A549 (cell line): ENCODE data around the gene HOXA7. TPM values are rescaled to one million over a fixed set of nuclear protein-coding genes. Genes with fewer than 3 reads are reported as not detected.

ENCODE experiments used
- ATAC-seq, 2 experiments: fragments of 200-7000 bp in 1 of 2; fragments of >200 bp in 1 of 2; cut with Nextera tagmentation in 1 of 2; cut with Tn5 transposase in 1 of 2; 3 replicates each; pipeline versions ENCODE4 v1.8.0 to v1.9.1; 2018 to 2020; ENCODE audit warnings: mild to moderate bottlenecking in 1 of 2, moderate library complexity in 1 of 2
- CTCF ChIA-PET: fragments of 300-600 bp; sonication (Branson Sonifier 250); formaldehyde crosslinking; extraction: SDS; loops from one replicate; lab custom pipeline; 2021; ENCODE audit warnings: antibody characterized with exemption, inconsistent platforms; lab: Yijun Ruan, JAX
- POLR2A ChIA-PET: fragments of 350-600 bp; formaldehyde crosslinking; extraction: SDS; loops from one replicate; lab custom pipeline; 2021; ENCODE audit warnings: antibody characterized with exemption, inconsistent platforms; lab: Yijun Ruan, JAX
- DNase-seq, 2 experiments: peaks; one replicate each; pipeline versions ENCODE4 v3.0.0 to v3.0.0-alpha.2; 2011 to 2016; ENCODE audit warnings: low read depth in 1 of 2, low spot score in 1 of 2
- FAIRE-seq: peaks from 2 replicates; lab custom pipeline; 2011; peaks lifted over from hg19 to GRCh38; lab: Jason Lieb, UNC
- H3K27ac ChIP-seq, 2 experiments: fragments of >200 bp; sonication (Bioruptor Twin); formaldehyde crosslinking; 3 replicates each; pipeline ENCODE4 v1.5.1; 2016 to 2017
- H3K4me1 ChIP-seq: fragments of >200 bp; sonication (Bioruptor Twin); formaldehyde crosslinking; 3 replicates; pipeline ENCODE4 v1.6.1; 2016
- H3K4me2 ChIP-seq: fragments of >200 bp; sonication (Bioruptor Twin); formaldehyde crosslinking; 3 replicates; pipeline ENCODE4 v1.6.1; 2016
- H3K4me3 ChIP-seq: fragments of >200 bp; sonication (Bioruptor Twin); formaldehyde crosslinking; 3 replicates; pipeline ENCODE4 v1.5.1; 2016
- H3K9me3 ChIP-seq: fragments of >200 bp; sonication (Bioruptor Twin); formaldehyde crosslinking; 3 replicates; pipeline ENCODE4 v1.6.1; 2016
- CBX2 ChIP-seq: fragments of 200-600 bp; sonication (generic); IDR thresholded peaks from 2 replicates; pipeline ENCODE4 v1.6.1; 2016; ENCODE audit warnings: low read depth, mild to moderate bottlenecking, borderline replicate concordance
- CEBPB ChIP-seq, 2 experiments: fragments of >200 bp in 1 of 2; sonication (Bioruptor Twin) in 1 of 2; formaldehyde crosslinking in 1 of 2; IDR thresholded peaks; 2 replicates each; pipeline ENCODE4 v1.6.1; 2012 to 2016
- EHF ChIP-seq: fragments of 250-450 bp; sonication (Bioruptor Pico); IDR thresholded peaks from 2 replicates; pipeline ENCODE4 v1.5.0; 2020; ENCODE audit warnings: mild to moderate bottlenecking
- EHMT2 ChIP-seq: fragments of 200-600 bp; sonication (generic); IDR thresholded peaks from 2 replicates; pipeline ENCODE4 v1.6.1; 2016; ENCODE audit warnings: antibody characterized with exemption, low read depth, mild to moderate bottlenecking, moderate library complexity
- EP300 ChIP-seq, 2 experiments: fragments of >200 bp; sonication (Bioruptor Twin); formaldehyde crosslinking; IDR thresholded peaks; 2 replicates in 1 of 2; 3 replicates in 1 of 2; pipeline ENCODE4 v1.6.1; 2016 to 2017
- GATA3 ChIP-seq: IDR thresholded peaks from 2 replicates; pipeline ENCODE4 v1.6.1; 2012; ENCODE audit warnings: borderline replicate concordance
- HDAC2 ChIP-seq: fragments of 200-600 bp; sonication (generic); IDR thresholded peaks from 2 replicates; pipeline ENCODE4 v1.6.1; 2016
- HEYL ChIP-seq: fragments of 250-450 bp; sonication (Bioruptor Pico); IDR thresholded peaks from 2 replicates; pipeline ENCODE4 v1.8.0; 2021; ENCODE audit warnings: mild to moderate bottlenecking, moderate library complexity
- HOXB13 ChIP-seq: fragments of 250-450 bp; sonication (Bioruptor Pico); IDR thresholded peaks from 2 replicates; pipeline ENCODE4 v1.5.0; 2020; ENCODE audit warnings: low read depth, mild to moderate bottlenecking, moderate library complexity
- MAZ ChIP-seq: fragments of 150-350 bp; IDR thresholded peaks from 2 replicates; pipeline ENCODE4 v1.6.1; 2014; ENCODE audit warnings: antibody characterized with exemption, low read depth, low read length, borderline replicate concordance
- MYC ChIP-seq: IDR thresholded peaks from 2 replicates; pipeline ENCODE4 v1.6.1; 2012; ENCODE audit warnings: mild to moderate bottlenecking, inconsistent platforms, low read length, improper control_type of control experiment, borderline replicate concordance
- NPAS2 ChIP-seq: fragments of 250-450 bp; sonication (Bioruptor Pico); IDR thresholded peaks from 2 replicates; pipeline ENCODE4 v1.8.0; 2022; ENCODE audit warnings: mild to moderate bottlenecking, moderate library complexity, borderline replicate concordance
- NR3C1 ChIP-seq: fragments of >200 bp; sonication (Bioruptor Twin); formaldehyde crosslinking; IDR thresholded peaks from 3 replicates; pipeline ENCODE4 v1.6.1; 2017
- PHF8 ChIP-seq: fragments of 200-600 bp; sonication (generic); IDR thresholded peaks from 2 replicates; pipeline ENCODE4 v1.6.1; 2016; ENCODE audit warnings: low read depth, mild to moderate bottlenecking, antibody characterized with exemption, moderate library complexity, borderline replicate concordance
- POLR2A ChIP-seq: IDR thresholded peaks from 2 replicates; pipeline ENCODE4 v1.6.1; 2012; ENCODE audit warnings: mild to moderate bottlenecking, low read length
- POLR2AphosphoS2 ChIP-seq: conservative IDR thresholded peaks from 2 replicates; pipeline ENCODE4 v1.6.1; 2012; ENCODE audit warnings: low read length, improper control_type of control experiment, inconsistent platforms
- RARB ChIP-seq: fragments of 250-450 bp; sonication (Bioruptor Pico); IDR thresholded peaks from 2 replicates; pipeline ENCODE4 v1.8.0; 2021; ENCODE audit warnings: mild to moderate bottlenecking, moderate library complexity
- RCOR1 ChIP-seq: fragments of 150-350 bp; IDR thresholded peaks from 2 replicates; pipeline ENCODE4 v1.6.1; 2014; ENCODE audit warnings: antibody characterized with exemption, low read length, low read depth
- RFX5 ChIP-seq: fragments of 450-650 bp; IDR thresholded peaks from 2 replicates; pipeline ENCODE4 v1.7.1; 2014; ENCODE audit warnings: antibody characterized with exemption, mild to moderate bottlenecking, moderate library complexity
- SREBF2 ChIP-seq: fragments of 450-650 bp; IDR thresholded peaks from 2 replicates; pipeline ENCODE4 v1.6.1; 2014; ENCODE audit warnings: mild to moderate bottlenecking, moderate library complexity
- TFCP2L1 ChIP-seq: fragments of 250-450 bp; sonication (Bioruptor Pico); IDR thresholded peaks from 2 replicates; pipeline ENCODE4 v1.5.0; 2021; ENCODE audit warnings: mild to moderate bottlenecking
- ZC3H11A ChIP-seq: fragments of 450-650 bp; IDR thresholded peaks from 2 replicates; pipeline ENCODE4 v1.6.1; 2014; ENCODE audit warnings: antibody characterized with exemption, mild to moderate bottlenecking
- ZFP36 ChIP-seq: fragments of 450-650 bp; IDR thresholded peaks from 2 replicates; pipeline ENCODE4 v1.6.1; 2014; ENCODE audit warnings: borderline replicate concordance; ENCODE audit not compliant: partially characterized antibody
- WGBS: methylation state at CpG from one replicate; pipeline ENCODE4 v1.1.6; 2017; ENCODE audit errors: missing lambda C conversion rate; 5-methylcytosine and 5-hydroxymethylcytosine counted together
- polyA plus RNA-seq, 4 experiments: library from polyadenylated mRNA; depleted of rRNA in 3 of 4; stranded (reverse); fragments of >200 nt; fragmentation: RNase III in 1 of 4; extraction: RNeasy Plus Mini Kit Qiagen cat#74134 plus additional on column Dnase treatment in 1 of 4; gene quantifications; 2 replicates in 3 of 4; 3 replicates in 1 of 4; pipeline ENCODE4 v1.2.3, GENCODE V29; 2011 to 2017
- TF ChIP-seq, protein P1 (sequence below): fragments of 250-450 bp; sonication (Bioruptor Pico); IDR thresholded peaks from 2 replicates; pipeline ENCODE4 v1.5.0; 2021; ENCODE audit warnings: mild to moderate bottlenecking, moderate library complexity, borderline replicate concordance
- TF ChIP-seq, protein P2 (sequence below): fragments of >200 bp; sonication (Bioruptor Twin); formaldehyde crosslinking; IDR thresholded peaks from 2 replicates; pipeline ENCODE4 v1.6.1; 2016
- TF ChIP-seq, protein P3 (sequence below): fragments of 200-600 bp; sonication (generic); IDR thresholded peaks from 2 replicates; pipeline ENCODE4 v1.6.1; 2016; ENCODE audit warnings: antibody characterized with exemption, mild to moderate bottlenecking, moderate library complexity
- TF ChIP-seq, protein P4 (sequence below): fragments of 450-650 bp; IDR thresholded peaks from 2 replicates; pipeline ENCODE4 v1.6.1; 2014; ENCODE audit warnings: antibody characterized with exemption
- TF ChIP-seq, protein P5 (sequence below): fragments of 250-450 bp; sonication (Bioruptor Pico); IDR thresholded peaks from 2 replicates; pipeline ENCODE4 v1.5.0; 2020; ENCODE audit warnings: low read depth, mild to moderate bottlenecking, moderate library complexity
- TF ChIP-seq, protein P6 (sequence below): IDR thresholded peaks from 2 replicates; pipeline ENCODE4 v1.6.1; 2012

The HOXA7 gene
- polyA plus RNA-seq, 2 of the 4 experiments (the other 2 are of a cell fraction) = 4.1 to 4.8 TPM

DNA sequence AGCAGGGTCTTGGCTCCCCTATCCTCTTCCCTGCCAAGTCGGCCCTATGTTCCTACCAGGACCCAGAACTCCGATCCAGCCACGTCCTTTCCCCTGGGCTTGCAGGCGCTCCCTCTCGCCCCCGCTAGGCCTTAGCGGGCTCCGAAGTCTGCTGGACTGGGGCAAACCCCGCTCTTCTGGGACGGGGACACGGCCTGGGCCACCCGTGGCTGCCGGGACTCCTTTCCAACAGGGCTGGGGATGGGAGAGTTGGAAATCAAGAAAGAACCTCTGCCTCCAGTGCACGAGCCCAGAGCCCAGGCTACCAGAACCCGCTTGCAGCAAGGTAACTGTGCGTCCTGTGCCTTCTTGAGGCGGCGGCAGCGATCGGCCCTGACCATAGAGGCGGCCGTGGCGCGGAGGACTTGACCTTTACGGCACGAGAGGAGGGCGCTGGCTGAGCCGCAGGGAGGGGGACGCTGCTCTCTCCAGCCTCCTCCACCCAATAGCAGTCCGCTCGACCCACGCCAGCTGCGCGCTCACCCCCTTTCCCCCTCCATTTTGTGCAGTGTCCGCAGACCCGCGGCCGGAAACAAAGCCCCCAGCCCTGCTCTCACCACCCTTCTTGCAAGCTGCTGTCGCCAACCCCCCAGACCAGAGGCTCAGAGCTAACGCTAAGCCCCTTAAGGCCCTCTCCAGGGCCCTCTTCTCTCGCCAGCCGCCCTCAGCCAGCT lies 35.5 kb upstream of the HOXA7 start (continued):
- TF ChIP-seq SREBF2 = no peak

DNA sequence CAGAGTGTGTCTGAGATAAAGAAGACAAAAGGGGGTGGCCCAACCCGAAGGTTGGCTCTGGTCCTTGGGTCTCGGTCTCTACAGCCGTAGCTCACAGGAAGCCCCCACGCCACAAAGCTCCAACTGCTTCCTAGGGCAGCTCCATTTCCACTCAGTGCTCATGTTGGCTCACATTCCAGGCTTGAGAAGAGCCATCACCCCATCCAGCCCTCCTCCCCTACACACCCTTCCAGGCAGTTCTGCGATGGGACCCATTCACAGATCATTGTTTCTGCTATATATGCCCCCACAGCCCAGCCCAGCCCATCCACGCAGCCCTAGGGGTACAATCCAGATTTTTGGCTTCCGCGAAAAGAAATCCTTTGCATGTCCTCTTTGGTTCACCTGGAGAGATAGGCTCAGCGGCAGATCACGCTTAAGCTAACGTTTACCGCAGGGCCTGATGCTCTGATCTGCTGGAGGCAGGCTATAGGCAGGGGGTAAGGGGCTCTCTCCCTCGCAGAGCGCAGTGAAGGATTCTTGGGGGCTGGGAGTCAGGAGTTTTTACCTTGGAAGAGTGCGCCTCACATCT lies 34.8 kb upstream of the HOXA7 start:
- H3K4me3 ChIP-seq = no peak overlapping the region
- no peak overlapping the region for H3K4me2 ChIP-seq
- 91% methylated on average over 15 of the region's 15 CpGs for WGBS

DNA sequence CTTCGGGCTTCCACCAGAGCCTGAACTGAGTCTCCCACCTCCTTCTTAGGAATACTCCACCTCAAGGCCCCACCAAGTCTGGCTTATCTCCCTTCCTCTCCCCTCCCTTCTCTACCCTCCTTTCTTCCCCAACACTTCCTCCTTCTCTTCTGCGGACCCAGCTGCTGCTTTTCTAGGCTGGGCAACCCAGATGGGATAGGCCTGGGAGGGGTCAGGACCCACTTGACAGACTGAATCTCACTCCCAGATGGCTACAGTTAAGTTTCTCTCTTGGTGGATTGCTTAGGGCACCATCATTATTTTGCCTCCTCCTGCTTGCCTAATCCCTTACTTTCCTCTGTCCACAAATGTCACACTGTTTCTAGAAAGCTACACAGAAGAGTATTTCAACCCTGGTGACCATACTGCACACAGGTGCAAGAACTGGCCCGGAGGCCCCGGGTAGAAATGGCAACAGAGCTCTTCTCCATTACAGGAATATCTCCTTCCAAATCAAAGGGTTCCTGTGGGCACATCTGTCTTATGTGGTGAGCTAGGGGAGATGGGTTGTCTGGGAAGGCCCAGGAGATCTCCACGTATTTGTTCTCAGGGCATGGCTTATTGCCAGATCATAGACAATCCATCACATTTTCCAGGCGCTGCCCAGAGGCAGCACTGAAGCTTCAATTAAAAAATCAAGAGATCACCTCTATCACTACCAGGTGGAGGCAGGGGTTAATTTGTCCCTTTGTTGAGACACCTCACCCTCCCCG lies 33.7 kb upstream of the HOXA7 start:
- FAIRE-seq (no peak), DNase-seq (no peak), ATAC-seq (no peak)
- 76% methylated on average over 7 of the region's 7 CpGs for WGBS
- ChIA-PET POLR2A (no interaction called here), CTCF (interaction anchor here (0.8 to 3.8 kb wide), 9 partner anchors 9 to 906 kb away, joined by 3 to 30 read pairs (median 4); partner anchors contain the start of gene HOXA13)
- Histone ChIP-seq H3K4me2 (no peak overlapping the region), H3K9me3 (no peaks in the 10 kb centered on the region), H3K4me1 (peaks cover 6% of the 10 kb centered on the region; the same call in 1 of the 3 replicates), H3K27ac (no peak overlapping the region), H3K4me3 (no peak overlapping the region)
- no peak for TF ChIP-seq HEYL (CRISPR knock-in tag)
- TF ChIP-seq POLR2AphosphoS2 = no peak
- TF ChIP-seq CBX2 = no peak
- no peak for TF ChIP-seq HDAC2
- TF ChIP-seq, protein P1, sequence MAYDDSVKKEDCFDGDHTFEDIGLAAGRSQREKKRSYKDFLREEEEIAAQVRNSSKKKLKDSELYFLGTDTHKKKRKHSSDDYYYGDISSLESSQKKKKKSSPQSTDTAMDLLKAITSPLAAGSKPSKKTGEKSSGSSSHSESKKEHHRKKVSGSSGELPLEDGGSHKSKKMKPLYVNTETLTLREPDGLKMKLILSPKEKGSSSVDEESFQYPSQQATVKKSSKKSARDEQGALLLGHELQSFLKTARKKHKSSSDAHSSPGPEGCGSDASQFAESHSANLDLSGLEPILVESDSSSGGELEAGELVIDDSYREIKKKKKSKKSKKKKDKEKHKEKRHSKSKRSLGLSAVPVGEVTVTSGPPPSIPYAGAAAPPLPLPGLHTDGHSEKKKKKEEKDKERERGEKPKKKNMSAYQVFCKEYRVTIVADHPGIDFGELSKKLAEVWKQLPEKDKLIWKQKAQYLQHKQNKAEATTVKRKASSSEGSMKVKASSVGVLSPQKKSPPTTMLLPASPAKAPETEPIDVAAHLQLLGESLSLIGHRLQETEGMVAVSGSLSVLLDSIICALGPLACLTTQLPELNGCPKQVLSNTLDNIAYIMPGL (CRISPR knock-in tag) = no peak
- no peak for TF ChIP-seq TFCP2L1 (CRISPR knock-in tag)
- no peak for TF ChIP-seq ZFP36
- TF ChIP-seq RFX5 = no peak
- no peak for TF ChIP-seq EHMT2
- TF ChIP-seq, protein P2, sequence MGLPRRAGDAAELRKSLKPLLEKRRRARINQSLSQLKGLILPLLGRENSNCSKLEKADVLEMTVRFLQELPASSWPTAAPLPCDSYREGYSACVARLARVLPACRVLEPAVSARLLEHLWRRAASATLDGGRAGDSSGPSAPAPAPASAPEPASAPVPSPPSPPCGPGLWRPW = no peak
- no peak for TF ChIP-seq MYC
- TF ChIP-seq GATA3 = no peak

More for the DNA sequence above, 34.8 kb upstream of the HOXA7 start:
- POLR2A ChIA-PET = no interaction called here
- DNase-seq = no peak
- TF ChIP-seq, protein P3, sequence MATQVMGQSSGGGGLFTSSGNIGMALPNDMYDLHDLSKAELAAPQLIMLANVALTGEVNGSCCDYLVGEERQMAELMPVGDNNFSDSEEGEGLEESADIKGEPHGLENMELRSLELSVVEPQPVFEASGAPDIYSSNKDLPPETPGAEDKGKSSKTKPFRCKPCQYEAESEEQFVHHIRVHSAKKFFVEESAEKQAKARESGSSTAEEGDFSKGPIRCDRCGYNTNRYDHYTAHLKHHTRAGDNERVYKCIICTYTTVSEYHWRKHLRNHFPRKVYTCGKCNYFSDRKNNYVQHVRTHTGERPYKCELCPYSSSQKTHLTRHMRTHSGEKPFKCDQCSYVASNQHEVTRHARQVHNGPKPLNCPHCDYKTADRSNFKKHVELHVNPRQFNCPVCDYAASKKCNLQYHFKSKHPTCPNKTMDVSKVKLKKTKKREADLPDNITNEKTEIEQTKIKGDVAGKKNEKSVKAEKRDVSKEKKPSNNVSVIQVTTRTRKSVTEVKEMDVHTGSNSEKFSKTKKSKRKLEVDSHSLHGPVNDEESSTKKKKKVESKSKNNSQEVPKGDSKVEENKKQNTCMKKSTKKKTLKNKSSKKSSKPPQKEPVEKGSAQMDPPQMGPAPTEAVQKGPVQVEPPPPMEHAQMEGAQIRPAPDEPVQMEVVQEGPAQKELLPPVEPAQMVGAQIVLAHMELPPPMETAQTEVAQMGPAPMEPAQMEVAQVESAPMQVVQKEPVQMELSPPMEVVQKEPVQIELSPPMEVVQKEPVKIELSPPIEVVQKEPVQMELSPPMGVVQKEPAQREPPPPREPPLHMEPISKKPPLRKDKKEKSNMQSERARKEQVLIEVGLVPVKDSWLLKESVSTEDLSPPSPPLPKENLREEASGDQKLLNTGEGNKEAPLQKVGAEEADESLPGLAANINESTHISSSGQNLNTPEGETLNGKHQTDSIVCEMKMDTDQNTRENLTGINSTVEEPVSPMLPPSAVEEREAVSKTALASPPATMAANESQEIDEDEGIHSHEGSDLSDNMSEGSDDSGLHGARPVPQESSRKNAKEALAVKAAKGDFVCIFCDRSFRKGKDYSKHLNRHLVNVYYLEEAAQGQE = no peak
- TF ChIP-seq EP300 (IDR thresholded peaks at IDR 0.05) (no peak), RCOR1 (no peak), ZFP36 (no peak), RARB (CRISPR knock-in tag) (no peak), POLR2A (no peak), NR3C1 (no peak), PHF8 (no peak), CEBPB (IDR thresholded peaks at IDR 0.05) (no peak), SREBF2 (no peak), MAZ (no peak), RFX5 (no peak), EHF (CRISPR knock-in tag) (no peak), ZC3H11A (no peak), NPAS2 (CRISPR knock-in tag) (no peak), HOXB13 (CRISPR knock-in tag) (no peak)
- TF ChIP-seq, protein P4, sequence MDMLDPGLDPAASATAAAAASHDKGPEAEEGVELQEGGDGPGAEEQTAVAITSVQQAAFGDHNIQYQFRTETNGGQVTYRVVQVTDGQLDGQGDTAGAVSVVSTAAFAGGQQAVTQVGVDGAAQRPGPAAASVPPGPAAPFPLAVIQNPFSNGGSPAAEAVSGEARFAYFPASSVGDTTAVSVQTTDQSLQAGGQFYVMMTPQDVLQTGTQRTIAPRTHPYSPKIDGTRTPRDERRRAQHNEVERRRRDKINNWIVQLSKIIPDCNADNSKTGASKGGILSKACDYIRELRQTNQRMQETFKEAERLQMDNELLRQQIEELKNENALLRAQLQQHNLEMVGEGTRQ = no peak
- TF ChIP-seq, protein P5, sequence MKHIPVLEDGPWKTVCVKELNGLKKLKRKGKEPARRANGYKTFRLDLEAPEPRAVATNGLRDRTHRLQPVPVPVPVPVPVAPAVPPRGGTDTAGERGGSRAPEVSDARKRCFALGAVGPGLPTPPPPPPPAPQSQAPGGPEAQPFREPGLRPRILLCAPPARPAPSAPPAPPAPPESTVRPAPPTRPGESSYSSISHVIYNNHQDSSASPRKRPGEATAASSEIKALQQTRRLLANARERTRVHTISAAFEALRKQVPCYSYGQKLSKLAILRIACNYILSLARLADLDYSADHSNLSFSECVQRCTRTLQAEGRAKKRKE = no peak
- TF ChIP-seq, protein P6, sequence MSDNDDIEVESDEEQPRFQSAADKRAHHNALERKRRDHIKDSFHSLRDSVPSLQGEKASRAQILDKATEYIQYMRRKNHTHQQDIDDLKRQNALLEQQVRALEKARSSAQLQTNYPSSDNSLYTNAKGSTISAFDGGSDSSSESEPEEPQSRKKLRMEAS = no peak
- TF ChIP-seq, all 56 proteins: peak for 0
- CTCF ChIA-PET = interaction anchor here (0.8 to 3.8 kb wide), 4 partner anchors 12 to 829 kb away, joined by 3 to 30 read pairs (median 10); no protein-coding TSS in a partner anchor
- ATAC-seq (no peak), FAIRE-seq (no peak)
- Histone ChIP-seq H3K27ac (no peak overlapping the region), H3K9me3 (no peaks in the 10 kb centered on the region), H3K4me1 (peaks cover 4% of the 10 kb centered on the region; the same call in 1 of the 3 replicates)
